ENCODE data around the gene SH3RF3.

Gene SH3RF3

DNA sequence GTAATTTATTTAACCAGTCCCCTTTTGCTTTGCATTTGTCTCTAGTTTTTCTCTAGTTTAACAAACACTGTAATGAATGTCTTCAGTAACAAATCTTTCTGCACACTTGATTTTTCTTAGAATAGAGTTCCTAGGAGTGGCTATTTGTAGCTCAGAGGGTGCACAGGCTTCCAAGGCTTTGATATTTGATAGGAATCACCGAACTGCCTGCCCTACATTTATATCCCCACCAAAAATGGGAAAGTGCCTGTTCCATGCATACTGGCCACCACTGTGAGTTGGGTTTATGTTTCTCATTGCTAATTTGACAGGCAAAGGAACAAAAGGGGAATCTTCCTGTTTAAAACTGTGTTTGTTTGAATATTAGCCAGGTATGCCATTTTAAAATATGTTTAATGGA is 238.7 kb downstream of the SH3RF3 start:
- DNase-seq: no peak

DNA sequence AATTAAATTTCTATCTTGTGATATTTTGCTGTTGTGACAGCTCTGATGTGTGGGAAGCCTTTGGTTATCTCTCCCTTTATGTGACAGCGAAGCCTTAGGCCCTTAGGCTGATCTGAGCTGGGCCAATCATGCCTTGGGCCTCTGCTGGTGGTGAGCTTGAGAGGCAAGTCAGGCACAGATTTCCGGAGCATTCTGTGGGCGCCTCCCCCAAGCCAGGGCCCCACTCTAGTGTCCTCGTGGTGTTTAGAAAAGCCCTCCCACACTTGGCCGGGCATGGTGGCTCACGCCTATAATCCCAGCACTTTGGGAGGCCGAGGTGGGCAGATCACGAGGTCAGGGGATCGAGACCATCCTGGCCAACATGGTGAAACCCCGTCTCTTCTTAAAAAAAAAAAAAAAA is 239.8 kb downstream of the SH3RF3 start:
- no peak for DNase-seq

DNA sequence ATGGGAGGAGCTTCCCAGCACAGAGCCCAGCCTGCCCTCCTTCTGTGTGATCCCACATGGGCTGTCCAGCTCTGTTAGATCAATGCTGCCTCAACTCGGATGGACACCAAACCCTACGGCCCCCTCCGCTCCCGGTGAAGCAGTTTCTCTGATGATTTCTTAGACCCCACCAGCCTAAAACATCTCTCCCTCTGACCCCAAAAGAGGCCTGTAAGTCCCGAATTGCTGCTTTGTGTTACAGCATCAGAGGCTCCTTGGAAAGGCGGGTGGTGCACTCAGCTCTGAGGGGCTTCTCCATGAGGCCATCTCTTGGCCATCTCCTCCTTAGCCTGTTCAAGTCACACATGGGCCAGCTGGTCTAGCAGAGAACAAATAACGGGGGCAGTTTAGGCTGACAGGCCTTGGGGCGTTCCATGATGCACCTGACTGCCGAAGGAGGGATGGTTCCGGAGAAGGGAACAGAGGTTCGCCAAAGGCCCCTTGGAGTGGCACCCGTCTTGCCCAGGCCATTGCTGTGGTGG is 240.7 kb downstream of the SH3RF3 start:
- DNase-seq: no peak

DNA sequence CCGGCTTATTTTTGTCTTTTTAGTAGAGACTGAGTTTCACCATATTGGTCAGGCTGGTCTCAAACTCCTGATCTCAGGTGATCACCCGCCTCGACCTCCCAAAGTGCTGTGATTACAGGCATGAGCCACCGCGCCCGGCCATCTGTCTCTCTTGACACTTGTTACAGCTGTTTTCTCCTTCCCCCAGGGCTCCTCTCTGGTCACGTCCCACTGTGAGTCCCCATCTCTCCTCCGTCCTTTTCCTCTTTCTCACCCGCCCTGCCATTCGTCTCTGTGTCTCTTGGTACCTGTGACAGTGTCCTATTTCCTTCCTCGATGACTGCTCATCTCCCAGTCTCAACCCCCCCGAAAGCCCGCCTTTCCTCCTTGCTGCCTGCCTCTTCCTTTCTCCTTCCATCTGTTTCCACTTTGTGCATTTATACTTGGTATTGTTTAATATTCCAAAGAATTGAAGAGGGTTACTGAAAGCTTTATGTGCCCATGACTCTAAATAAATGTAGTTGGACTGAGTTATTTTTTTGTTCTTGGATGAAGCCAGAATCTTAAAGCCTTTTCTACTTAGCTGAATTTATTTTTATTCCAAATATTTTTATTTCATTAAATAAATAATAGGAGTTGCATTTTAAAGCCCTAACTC is 241.5 kb downstream of the SH3RF3 start:
- DNase-seq: no peak

DNA sequence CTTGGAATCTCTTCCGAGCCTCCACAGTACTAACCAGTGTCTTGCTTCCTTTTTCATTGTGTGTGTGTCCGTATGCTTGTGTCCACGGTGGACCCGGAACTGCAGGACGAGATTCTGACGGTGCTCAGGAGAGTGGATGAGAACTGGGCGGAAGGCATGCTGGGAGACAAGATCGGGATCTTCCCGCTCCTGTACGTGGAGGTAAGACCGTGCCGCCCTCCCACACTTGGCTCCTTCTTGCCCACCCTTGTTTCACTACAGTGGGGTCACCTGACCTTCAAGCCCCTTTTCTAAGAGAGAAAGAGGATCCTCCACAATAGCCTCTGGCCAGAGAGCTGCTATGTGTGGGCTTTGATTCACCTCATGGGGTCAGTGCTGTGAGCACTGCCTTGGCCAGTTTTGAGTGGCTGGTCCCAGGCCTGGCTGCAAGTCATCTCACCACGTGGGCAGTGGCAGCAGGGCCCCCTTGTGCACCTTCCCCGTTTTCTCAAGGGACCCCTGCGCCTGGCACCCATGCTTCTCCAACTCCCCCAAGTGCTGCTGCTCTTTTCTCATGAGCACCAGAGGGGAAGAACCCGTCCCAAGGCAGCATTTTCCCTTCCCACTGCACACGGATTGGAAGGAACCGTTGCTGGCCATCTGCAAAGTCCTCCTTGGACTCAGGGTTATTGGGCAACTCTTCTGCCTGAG is 242.6 kb downstream of the SH3RF3 start:
- DNase-seq: no peak

DNA sequence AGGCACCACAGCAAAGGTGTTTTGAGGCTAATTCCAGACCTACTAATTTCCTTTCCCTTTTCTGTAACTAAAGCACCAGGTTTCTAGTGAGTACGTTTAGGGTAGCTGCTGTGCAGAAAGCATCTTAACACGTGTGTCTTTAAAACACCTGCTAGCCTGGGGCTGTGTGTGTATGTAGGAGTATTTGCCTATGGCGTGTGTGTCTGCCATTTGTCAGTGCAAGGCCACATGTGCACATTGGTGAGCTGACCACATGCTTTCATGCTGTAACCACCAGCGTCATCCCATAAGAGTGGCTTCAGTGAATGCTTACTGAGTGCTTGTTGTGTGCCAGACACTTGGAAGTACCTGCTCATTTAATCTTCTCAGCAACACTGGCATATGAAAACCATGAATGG is 243.2 kb downstream of the SH3RF3 start:
- DNase-seq: no peak

DNA sequence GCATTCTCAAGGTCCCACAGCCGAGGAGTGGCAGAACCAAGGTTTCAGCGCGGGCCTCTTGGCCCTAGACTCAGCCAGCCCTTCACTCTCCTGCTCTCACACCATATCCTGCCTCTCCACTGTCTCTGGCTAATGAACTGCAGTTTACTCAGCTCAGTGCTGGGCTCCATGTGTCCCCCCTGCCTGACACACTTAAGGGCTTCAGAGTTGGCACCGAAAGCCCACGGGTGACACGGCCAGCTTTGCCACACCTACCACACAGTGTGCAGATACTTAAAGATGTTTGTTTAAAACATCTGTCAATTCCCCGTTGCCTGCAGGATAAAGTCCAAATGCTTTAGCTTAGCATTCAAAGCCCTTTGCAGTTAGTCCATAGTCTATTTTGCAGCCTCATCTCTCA is 243.6 kb downstream of the SH3RF3 start:
- no peak for DNase-seq

DNA sequence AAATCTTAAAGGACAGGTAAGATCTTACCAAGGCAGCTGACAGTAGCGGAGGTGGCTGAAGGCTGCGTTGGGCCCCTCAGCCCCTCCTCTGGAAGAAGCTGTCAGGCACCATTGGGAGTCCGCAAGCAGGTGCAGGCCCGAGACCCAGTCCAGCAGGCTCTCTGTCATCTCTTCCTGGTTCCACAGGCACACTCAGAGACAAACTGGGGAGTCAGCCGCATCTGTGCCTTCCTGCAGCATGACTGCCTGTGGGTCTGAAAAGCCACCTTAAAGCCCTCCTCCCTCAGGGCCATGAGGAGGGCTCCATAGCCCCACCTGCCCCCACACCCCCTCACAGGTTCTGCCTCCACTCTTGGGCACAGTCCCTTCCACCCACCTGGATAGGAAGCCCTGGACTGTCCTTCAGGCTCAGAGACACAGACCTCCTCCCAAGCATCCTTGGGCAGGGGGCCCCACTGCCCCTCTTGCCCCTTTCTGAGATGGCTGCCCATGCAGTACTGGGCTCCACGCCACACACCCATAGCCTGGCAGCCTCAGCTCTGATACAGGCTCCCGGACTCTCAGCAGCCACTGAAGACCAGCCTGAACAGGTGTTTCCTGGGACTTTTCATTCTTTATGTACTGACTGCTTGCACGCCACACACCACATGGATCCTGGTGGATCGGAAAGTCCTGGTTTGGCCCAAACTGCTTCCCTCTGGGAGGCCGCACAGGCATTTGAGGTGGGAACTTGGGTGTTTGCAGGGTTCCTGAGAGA is 245.0 kb downstream of the SH3RF3 start:
- no peak for DNase-seq

DNA sequence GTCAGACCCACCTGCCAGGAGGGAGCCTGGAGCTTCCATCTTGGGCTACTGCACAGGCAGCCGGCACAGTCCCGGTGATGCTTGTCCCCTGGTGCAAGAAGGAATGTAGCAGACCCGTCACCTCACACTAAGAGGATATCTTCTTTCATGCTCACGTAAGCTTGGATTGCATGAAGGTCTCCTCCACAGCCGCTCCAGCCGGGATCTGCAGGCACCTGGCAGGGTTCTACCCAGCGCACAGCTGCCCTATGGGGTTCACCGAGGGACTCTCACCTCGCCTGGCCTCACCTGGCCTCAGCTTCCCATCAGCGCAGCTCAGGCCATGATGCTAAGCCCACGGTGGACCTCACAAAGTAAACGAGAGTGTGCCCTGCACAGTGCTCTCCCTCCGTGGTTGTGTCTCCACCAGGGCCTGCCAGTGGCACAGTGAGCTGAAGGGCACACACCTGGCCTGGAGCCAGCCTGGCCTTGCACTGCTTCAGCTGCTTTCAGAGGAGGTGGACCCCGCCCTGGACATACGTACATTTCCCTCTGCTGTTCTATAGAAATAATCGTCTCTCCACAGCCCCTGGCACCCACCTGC is 245.6 kb downstream of the SH3RF3 start:
- DNase-seq: no peak

DNA sequence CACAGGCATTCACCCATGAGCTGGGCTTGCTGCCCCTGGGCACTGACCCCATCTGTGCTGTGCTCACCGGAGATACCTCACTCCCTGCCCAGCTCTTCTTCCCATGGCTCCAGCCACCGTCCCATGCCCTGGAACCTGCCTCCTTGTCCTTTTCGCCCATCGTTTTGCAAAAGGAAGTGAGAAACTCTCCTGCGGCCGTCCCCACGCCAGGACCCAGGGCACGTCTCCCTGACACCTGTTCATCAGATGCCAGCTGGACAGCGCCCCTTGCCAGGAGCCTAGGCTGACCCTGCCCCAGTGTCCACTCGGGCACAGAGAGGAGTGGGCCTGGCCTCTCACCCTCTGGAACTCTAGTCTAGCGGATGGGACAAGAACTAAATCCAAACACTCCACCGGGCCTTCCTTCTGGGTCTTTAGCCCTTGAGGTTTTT is 246.1 kb downstream of the SH3RF3 start:
- DNase-seq: no peak

DNA sequence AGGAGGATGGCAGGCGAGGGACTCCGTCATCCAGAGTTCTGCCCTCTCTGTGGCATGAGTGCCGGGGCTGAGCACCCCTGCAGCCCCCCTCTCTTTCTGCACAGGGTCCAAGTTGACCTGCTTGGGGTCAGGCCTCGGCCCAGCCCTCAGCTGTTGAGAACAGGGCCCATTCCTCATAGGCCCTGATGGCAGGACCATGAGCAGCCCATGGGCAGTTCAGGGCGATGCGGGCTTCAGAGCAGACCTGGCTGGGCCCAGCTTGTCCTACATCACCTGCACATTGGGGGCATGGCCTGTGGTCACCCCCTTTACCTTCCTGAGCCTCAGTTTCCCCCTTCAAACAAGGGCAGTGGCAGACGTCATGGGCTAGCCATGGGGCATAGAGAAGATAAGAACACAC is 246.7 kb downstream of the SH3RF3 start:
- no peak for DNase-seq

DNA sequence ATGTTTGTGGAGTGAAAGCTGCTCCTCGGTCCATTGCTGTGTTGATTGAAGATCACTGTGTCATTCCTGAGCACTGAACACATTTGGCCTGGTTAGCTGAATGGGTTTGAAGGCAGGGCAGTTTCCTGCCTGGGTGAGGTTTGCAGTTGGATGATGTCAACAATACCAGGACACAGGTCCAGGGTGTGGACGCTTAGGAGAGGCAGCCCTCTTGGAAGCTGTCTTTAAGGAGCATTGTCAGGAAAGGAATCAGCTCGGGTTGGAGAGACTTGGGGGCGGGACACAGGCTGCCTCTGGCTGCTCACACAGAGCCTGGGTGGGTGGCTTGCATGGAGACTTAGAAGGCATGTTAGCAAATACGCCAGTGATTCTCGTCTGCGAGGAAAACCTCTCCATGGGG is 247.1 kb downstream of the SH3RF3 start:
- DNase-seq: no peak

DNA sequence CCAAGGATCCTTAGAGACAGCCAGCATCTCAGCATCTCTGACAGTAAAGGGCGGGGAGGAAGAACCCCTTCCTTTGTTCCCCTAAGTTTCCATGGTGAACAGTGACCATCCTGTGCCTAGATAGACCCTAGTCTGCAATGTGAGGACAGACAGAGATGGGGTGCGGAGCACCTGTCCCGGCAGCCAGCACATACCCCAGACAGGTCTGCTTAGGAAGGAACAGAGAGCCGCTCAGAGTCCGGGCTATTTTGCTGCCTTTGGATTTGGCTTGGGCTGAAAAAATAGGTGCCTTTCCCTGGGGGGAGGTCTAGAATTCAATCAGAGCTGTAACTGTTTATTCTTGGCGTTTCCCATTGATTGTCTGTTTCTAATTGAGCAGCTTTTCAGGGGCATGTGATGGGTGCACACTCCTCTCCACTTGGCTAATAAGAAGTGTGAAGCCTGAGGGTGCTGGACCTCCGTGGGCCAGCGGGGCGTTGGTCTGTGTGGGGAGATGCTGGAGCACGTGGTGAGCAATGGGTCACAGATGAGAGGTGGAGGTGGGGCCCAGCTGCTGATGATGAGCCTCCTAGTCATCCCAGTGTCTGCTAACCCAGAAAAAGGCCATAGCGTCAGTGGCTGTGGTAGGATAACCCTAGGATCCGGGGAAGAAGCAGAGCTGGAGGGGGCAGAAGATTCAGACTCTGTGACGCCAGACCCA is 247.9 kb downstream of the SH3RF3 start:
- DNase-seq: no peak

DNA sequence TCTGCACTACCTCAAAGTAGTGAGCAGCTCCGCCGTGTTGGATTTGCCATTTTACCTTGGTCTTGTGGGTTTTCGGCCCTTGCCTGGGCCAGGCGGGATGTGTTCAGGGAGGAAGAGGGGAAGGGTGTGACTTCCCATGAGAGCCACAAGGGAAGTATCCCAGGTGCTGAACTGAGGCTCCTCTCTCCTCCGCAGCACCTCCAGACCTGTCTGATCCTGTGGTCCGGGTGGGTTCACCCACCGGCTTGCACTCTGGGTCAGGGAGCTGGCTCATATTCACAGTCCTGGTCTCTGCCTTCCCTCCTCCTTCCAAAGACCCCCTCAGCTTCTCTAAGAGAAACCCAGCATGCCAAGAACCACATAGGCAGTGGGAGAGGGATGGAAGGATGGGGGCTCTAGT is 249.0 kb downstream of the SH3RF3 start:
- DNase-seq: no peak

DNA sequence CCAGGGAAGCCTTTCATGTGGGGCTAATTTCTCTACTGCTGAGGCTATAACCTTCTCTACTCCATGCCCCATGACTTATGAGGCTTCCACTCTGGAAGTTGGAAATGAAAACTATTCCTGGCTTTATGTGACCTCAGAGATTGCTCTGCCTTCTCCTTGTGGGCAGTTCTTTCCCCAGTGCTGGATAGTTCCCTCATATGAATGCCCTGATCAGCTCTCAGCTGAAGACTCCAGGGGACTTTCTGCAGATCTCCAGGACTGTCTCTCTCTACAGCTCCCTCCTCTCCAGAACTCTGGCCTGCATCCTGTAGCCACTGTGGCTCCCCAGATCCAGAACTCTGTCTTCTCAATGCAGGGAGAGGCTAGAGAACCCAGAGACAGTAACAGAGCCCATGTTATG is 249.7 kb downstream of the SH3RF3 start:
- DNase-seq: no peak

DNA sequence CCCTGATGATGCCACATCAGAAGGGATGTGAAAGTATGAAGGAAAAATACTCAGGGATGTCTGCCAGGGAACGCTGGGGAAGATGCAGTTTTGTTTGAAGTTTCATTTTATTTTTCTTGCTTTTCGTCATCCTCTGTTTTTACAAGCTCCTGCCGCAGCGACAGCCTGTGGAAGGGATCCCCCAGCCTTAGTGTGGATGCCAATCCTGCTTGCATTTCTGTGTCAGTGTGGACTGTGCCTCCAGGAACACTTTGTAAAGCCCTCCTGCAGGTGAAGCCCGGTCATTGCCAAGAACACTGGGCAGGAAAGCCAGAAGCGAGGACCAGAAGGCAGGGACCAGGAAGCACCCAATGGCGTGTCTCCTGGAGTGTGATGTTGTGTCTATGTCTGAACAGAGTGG is 250.5 kb downstream of the SH3RF3 start:
- DNase-seq: no peak

DNA sequence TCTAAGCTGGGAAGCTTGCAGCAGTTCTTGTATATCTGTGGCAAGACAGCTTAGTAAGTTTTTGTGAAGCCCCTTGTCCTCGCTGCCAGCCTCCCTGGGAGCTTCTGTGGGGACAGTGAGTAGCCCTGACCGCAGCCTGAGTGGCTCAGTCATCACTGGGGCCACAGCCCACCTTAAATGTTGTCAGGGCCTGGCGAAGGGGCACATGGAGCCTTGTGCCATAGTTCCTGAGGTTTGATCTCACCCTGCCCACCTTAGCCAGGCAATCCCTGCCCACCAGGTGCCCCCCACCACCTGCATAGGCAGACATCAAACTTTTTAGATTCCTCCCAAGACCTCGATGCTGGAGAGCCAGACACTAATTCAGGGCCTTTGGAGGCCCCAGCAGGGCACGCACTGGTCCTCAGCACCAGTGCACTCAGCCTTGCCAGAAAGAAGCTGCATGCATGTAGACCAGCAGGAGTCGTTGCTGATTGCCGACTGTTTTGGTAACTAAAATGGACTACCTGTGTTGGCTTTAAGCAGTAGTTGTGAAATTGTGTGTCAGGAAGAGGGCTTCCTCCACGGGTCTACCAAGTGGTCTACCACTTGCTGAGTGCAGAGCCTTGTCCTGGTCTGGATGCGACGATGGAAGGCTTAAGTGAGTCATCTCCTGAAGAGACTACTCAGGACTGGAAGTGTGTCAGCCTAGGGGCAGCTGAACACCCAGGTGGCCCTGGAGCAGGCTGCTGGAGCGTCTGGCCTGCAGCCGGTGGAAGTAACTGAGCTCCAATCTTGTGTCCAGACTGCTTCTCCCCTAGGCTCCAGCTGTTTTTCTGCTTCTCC is 251.7 kb downstream of the SH3RF3 start:
- DNase-seq: no peak

DNA sequence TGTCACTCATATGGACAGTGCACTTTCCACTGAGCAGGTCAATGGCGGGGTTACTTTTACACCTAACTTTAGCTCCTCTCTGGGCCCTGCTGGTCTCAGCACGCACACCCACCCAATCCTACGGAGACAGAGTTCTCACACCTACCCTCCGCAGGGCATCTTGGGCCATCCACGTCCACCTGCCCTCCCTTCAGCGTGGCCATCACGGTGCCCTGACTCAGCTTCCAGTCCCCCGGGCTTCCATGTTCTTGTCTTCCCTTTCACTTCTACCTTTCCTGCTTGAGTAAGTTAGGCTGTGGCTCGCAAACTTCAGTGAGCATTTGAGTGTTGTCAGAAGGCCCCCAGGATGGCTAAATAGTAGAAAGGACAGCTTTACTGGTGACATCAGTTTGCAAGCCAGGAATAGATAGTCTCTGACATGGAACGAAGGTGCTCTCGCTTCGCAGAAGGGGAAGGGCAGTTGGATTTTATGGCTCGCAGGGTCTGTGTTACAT is 252.4 kb downstream of the SH3RF3 start:
- DNase-seq: no peak

DNA sequence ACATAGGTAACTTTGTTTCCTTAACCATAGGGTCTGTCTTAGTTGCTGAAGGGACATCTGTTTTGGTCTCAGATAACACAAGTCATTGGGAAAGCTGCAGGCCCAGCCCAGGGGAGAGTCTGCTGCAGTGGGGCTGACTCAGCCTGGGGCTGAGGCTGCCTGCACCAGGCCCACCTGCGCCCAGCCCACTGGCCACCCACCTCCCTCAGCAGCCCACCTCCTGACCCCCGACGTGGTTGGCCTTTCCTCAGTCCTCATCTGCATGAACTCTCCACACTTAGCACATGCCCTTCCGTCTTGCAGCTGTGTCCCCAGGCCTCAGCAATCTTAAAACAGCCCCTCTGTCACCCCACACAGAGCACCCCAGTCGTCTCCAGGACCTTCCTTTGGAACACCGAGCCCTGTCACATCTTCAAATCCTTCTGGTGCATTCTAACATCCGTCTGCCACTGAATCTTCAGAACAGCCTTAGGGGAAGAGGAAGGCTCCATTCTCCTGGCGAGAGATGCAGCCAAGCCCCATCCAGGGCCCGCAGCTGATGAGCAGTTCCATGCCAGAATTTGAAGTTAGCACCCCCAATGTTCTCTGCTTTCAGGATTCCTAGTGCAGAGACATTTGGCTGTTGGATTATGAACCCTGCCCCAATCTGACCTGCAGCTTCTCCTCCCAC is 253.4 kb downstream of the SH3RF3 start:
- DNase-seq: no peak

DNA sequence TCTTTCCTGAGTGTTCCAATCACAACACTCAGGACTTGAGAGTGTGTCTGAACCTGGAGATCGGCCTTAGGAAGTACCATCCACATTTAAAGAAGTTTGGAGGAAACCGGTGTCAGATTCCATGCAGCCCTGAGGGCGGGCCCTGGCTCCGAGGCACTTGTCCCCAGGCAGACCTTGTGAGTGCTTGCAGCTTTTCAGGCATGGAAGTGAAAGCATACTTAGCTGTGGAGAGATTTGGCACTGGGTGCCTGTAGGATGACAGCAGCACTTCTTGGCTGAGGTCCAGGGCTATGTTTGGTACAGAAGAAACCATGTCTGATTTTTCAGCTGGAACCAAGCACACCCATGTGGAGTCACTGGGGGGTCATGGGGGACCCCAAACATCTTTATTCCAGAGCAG is 253.9 kb downstream of the SH3RF3 start:
- no peak for DNase-seq

Measured in effector CD8-positive, alpha-beta T cell (primary cell).